GM18907 (cell line): Measurements from ENCODE around the gene PDZRN3.
A peak's percentile ranks its signal among the peaks of the same experiment; 100 is the strongest.

Source experiments
- ATAC-seq: cut with Tn5 transposase; IDR thresholded peaks from one replicate; pipeline ENCODE4 v1.9.1; 2021; ENCODE audit warnings: mild to moderate bottlenecking, moderate library complexity; ENCODE audit not compliant: unreplicated experiment

The PDZRN3 gene

GRCh38 chr3:73498764-73499622, 125.7 kb downstream of the PDZRN3 start:
- no peak for ATAC-seq

DNA sequence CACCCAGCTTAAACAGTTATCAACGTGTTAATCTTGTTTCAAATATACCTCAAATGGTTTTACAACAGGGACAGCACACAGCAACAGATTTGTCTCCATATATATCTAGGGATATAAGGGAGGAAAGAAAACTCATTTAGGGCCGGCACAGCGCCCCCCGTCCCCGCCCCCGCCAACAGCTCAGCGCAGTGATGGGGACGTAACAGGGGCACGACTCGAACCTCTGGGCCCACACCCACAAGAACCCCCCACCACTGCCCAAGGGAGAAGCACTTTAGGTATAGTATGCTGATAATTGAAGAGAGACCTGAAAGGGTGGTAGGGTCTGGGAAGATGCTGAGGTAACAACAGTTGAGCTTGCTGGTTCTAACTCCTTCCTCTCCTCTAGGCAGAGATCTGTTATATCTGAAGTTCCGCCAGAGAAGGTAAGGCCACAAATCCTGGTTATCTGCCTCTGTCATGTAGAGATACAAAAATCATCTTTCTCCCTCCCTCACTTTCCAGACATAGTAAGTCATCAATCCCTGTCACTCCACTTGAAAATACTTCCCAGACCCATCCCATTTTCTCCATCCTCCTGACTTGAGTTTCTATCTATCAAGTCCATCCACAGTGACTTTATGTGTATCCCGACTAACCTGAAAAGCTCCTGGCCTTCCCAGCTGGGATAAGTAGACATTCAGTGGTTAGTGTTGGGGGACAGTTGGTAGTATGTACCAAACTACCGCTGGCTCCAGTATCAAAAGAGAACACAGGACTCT, 126.9 kb downstream of the PDZRN3 start:
- no peak for ATAC-seq

DNA sequence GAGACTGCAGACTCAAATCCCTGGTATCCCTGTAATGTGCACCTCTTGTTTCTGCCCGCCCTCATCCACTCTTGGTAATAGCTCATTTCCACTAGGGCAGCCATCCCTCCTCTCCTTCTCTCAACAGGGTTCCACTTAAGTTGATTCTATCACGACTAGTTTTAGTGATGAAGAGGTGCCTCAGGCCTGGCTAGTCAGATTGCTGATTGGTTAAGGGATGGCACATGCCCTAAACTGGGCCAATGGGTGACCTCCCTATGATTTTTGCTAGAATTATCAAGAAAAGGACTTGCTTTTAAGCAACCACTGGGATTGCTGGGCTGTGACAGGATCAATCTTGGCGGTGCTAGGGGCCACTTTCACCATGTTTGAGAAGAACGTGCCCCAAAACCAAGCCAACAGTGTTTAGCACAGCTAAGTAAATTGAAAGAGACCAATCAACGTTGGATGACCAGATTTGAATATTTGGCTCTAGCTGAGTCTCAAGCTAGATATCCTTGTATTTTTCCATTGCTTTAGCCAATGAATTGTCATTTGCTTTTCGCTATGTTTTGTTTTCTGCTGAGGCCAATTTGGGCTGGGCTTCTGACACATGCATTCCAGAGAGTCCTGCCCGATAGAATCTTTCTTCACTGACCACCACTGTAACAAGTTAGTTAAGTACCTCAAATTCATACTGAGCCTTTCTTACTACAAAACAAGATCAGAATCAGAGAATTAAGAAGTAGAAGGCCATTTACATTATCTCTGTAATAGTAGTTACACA, 131.0 kb downstream of the PDZRN3 start:
- ATAC-seq: no peak

GRCh38 chr3:73492186-73492585, 132.6 kb downstream of the PDZRN3 start:
- ATAC-seq: no peak

DNA sequence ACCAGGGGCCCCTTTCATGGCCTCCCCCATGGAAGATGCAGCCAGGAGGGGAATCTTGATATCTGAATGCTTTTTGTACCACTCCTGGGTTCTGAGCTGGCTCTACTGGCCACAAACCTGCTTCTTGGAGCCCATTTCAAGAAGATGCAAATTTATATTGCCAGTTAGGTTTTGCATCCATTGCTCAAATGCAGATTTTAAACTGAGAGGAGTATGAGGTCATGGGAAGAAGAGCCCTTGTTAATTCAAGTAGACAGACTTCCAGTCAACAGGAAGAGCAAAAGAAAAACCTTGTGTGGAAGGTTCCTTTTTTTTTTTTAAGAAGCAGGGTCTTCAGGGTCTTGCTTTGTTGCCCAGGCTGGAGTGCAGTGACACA, 133.5 kb downstream of the PDZRN3 start:
- ATAC-seq: no peak

DNA sequence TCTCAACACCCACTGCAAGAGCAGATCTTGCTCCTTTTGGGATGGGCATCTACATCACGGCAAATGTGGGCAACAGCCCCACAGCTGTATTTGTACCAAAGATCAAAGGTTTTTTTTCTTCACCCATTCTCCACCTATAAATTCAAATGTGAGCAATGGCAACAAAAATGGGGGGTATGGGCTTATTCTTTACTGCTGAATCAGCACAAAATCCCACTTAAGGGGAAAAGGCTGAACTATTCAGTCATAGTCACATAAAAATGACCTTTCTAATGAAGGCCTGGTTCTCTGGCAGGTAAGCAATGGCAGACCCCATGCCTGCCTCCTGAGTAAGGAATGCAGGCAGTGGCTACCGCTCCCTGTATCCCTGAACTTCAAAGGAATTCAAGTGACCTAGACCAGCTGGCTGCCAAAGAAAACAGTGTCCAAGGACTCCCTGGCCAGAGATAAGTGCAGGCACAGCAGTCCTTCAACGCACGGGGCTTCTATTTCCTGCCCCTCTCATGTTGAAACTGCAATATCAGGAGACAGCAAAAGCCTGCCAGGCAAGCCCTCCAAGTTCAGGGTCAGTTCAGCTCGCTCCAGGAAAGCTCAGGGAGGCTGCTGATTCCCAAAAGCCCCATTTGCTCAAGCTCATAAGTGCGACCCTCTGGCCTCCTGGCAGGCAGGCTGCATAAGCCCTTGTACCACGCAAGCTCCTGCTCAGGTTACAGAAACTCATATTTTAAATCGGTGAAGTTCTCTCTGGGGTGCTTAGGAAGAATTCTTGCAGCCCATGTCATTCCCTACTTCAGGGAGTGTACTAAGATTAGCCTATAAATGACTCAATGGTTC, 134.1 kb downstream of the PDZRN3 start:
- ATAC-seq: no peak

- ATAC-seq: no peak
Observed at GRCh38 chr3:73485877-73486330, 138.8 kb downstream of the PDZRN3 start.

- ATAC-seq: peak; percentile 91
Observed at GRCh38 chr3:73484656-73485248, 140.0 kb downstream of the PDZRN3 start.

GRCh38 chr3:73481888-73482287, 142.9 kb downstream of the PDZRN3 start:
- ATAC-seq: no peak

DNA sequence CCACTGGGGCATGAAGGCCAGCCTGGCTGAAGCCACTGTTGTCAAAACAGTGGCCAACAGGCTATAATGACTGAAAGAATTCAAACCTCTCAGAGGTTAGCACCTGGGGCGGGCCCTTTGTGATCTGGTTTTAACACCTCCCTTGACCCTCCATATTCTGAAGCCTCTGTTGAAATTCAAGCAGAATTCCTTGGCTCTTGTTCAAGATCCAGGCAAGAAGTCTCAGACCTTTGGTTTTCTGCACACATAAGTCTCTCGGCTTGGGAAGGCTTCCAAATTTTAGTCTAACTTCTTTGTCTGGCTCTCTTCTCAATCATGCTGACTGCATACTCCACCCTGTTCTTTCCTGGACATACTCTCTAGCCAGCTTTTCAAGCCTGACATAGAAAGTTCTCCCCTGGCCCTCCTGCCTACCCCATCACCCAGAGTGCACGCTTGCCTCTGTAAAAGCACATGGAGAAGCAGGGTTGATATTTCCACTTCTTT, 144.5 kb downstream of the PDZRN3 start:
- no peak for ATAC-seq

DNA sequence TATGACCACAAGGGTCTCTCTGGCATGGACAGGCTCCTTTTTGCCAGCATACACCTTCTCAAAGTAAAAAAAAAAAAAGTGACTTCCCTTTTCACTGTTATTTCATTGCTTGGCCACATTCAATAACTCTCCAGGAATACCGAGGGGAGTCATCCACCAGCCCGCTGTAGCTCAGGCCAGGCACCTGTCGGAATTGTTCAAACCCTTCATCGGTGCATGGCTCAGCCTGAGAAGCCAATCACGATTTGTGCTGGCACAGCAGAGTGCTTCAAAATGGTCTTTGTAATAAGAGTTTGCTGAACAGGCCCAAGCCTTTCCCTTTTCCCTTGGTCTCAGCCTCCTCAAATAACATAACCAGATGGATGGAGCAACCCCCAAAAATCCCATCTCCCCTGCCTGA, 145.4 kb downstream of the PDZRN3 start:
- ATAC-seq: no peak

DNA sequence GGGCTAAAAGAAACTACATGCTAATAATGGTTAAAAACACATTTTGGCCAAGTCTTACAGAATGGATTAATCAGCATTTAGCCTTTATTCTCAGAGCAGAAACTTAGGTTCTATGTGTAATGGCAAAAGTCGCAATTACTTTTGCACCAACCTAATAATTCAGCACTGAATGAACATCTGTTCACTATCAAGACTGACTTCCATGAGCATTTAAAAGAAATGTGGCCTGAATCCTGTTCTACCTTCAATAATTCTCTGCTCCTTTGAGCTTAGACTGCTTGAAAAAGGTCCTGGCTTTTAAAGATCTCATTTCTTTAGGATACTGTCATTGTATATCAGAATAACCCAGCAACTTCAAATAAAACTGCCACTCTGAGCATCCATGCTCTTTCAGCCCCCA, 145.9 kb downstream of the PDZRN3 start:
- no peak for ATAC-seq

DNA sequence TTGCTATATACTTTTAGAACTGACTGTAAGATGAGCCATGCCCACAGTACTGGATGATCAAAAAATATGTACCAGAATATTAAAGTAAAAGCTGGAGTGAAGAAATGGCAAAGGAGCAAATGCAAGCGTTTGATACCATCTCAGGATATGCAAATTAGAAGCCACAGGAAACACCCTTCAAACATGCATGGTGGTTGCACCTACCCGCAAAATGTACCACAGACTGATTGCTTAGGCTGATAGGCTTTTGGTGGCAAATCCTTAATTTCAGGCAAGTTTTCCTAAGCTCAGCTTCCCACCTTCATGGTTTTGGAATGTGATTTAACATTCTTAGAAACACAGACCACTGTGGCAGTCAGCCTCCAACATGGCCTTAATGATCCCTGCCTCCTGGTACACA, 149.0 kb downstream of the PDZRN3 start:
- ATAC-seq: no peak

- no peak for ATAC-seq
Observed at GRCh38 chr3:73475175-73475574, 149.6 kb downstream of the PDZRN3 start.

- no peak for ATAC-seq
Observed at GRCh38 chr3:73474619-73475018, 150.1 kb downstream of the PDZRN3 start.

- no peak for ATAC-seq
Observed at GRCh38 chr3:73473898-73474416, 150.8 kb downstream of the PDZRN3 start.

DNA sequence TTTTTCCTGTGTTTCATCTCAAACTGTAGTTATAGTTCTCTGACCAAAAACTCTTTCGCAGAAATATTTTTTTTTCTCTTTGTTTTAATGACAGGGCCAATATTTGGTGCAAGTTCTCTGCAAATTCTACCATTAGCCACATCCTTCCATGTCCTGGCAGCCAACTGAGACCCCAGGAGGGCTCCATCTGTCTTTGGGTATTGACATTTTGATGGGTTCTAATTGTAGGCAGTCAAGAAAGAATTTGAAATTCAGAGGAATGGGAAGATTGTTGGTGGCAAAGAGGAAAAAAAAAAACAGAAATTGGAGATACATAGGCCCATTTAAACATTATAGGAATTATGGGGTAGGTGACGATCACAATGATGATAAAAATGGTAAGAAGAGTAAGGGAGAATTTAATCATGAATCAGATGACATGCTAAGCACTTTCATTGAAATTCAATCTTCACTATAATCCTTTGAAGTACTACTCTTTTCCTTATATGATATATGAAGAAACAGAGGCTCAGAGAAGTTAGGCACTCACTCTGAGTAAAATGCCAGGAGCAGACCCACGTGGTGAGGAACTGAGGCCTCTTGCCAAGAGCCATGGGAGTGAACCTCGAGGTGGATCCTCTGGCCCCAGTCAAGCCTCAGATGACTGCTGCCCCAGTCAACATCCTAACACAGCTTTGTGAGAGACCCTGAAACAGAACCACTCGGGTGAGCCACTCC, 151.4 kb downstream of the PDZRN3 start:
- no peak for ATAC-seq

DNA sequence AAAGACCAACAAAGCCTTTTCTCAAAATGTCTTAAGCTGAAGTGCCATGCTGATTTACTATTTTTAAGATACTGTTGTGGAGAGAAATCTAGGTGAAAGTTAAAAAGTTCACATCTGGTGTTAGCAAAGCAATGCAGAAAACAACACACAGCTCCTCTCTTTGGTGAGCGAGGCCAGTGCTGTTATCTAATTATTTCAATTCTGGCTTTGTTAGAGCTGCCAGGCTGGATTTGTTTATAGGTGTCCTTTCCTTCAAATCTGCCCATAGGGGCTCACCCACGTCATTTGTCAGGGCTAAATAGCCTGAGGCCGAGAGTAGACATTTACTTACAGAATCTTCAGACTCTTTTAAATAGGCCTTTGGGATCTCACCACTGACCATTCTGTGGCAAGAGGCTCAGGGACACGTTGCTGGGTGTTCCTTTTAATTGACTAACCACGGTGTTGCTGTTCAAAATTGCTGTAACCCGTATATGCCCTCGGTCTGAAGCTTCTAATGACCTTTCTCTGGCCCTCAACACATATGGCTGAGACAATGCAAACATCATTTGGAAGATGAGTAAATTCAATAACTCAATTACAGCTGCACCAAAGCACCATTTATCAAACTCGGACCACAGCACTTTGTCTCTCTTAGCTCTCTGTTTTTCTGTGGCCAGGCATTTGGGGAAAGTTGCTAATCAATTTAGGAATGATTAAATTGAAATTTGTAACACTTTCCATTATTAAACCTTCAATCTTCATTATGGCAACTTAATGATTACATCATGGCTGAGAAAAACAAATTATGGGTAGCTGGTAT, 152.6 kb downstream of the PDZRN3 start:
- ATAC-seq: no peak
